Measurements from ENCODE around the gene CD69.

DNA sequence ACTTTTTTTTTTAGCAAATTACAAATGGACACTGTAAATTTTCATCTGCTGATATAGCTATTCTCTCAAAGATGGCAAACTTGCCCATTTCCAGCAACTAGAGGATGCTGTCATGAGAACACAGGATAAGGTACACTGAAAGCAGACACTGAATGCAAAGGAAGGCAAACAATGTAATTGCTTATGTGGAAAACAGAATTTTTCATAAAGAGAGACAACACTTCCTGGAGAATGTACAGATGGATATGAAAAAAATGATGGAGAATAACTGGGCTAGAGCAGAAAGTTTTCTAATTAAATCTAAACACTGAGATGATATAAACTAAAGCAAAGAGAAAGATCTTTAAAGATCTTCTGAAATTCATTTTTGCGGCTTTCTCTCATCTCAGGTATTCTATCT is 581 bp downstream of the CD69 start:
- TF ChIP-seq, protein P1, sequence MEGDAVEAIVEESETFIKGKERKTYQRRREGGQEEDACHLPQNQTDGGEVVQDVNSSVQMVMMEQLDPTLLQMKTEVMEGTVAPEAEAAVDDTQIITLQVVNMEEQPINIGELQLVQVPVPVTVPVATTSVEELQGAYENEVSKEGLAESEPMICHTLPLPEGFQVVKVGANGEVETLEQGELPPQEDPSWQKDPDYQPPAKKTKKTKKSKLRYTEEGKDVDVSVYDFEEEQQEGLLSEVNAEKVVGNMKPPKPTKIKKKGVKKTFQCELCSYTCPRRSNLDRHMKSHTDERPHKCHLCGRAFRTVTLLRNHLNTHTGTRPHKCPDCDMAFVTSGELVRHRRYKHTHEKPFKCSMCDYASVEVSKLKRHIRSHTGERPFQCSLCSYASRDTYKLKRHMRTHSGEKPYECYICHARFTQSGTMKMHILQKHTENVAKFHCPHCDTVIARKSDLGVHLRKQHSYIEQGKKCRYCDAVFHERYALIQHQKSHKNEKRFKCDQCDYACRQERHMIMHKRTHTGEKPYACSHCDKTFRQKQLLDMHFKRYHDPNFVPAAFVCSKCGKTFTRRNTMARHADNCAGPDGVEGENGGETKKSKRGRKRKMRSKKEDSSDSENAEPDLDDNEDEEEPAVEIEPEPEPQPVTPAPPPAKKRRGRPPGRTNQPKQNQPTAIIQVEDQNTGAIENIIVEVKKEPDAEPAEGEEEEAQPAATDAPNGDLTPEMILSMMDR (IDR thresholded peaks at IDR 0.05; ENCODE audit: extremely low read depth in 1 of 2, insufficient read depth in 1 of 2, low read depth in 1 of 2, low read length in 2 of 2): no peak
- no peak for TF ChIP-seq POLR2A (IDR thresholded peaks at IDR 0.05; ENCODE audit: low read depth, low read length)
- no peak for TF ChIP-seq POLR2AphosphoS5 (IDR thresholded peaks at IDR 0.05; ENCODE audit: insufficient read depth, low read depth, low read length)
- TF ChIP-seq, protein P2, sequence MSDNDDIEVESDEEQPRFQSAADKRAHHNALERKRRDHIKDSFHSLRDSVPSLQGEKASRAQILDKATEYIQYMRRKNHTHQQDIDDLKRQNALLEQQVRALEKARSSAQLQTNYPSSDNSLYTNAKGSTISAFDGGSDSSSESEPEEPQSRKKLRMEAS (IDR thresholded peaks at IDR 0.05; ENCODE audit: insufficient read depth, insufficient read length): no peak
- no peak for TF ChIP-seq EZH2 (IDR thresholded peaks at IDR 0.05; ENCODE audit: borderline replicate concordance, low read depth, low read length, severe bottlenecking)

Measured in endothelial cell of umbilical vein (primary cell).